Measurements from ENCODE around the gene PROM1. TPM values are rescaled to one million over a fixed set of nuclear protein-coding genes. Genes with fewer than 3 reads are reported as not detected.

PROM1 gene, protein sequence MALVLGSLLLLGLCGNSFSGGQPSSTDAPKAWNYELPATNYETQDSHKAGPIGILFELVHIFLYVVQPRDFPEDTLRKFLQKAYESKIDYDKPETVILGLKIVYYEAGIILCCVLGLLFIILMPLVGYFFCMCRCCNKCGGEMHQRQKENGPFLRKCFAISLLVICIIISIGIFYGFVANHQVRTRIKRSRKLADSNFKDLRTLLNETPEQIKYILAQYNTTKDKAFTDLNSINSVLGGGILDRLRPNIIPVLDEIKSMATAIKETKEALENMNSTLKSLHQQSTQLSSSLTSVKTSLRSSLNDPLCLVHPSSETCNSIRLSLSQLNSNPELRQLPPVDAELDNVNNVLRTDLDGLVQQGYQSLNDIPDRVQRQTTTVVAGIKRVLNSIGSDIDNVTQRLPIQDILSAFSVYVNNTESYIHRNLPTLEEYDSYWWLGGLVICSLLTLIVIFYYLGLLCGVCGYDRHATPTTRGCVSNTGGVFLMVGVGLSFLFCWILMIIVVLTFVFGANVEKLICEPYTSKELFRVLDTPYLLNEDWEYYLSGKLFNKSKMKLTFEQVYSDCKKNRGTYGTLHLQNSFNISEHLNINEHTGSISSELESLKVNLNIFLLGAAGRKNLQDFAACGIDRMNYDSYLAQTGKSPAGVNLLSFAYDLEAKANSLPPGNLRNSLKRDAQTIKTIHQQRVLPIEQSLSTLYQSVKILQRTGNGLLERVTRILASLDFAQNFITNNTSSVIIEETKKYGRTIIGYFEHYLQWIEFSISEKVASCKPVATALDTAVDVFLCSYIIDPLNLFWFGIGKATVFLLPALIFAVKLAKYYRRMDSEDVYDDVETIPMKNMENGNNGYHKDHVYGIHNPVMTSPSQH
- total RNA-seq (1 to 10 TPM; 1.8 to 4.4 (median 2.6) TPM), polyA plus RNA-seq (10 to 100 TPM in 2 of 3 donors, 1 to 10 TPM in 1; 5.8 to 29.1 (median 21.6) TPM)

DNA sequence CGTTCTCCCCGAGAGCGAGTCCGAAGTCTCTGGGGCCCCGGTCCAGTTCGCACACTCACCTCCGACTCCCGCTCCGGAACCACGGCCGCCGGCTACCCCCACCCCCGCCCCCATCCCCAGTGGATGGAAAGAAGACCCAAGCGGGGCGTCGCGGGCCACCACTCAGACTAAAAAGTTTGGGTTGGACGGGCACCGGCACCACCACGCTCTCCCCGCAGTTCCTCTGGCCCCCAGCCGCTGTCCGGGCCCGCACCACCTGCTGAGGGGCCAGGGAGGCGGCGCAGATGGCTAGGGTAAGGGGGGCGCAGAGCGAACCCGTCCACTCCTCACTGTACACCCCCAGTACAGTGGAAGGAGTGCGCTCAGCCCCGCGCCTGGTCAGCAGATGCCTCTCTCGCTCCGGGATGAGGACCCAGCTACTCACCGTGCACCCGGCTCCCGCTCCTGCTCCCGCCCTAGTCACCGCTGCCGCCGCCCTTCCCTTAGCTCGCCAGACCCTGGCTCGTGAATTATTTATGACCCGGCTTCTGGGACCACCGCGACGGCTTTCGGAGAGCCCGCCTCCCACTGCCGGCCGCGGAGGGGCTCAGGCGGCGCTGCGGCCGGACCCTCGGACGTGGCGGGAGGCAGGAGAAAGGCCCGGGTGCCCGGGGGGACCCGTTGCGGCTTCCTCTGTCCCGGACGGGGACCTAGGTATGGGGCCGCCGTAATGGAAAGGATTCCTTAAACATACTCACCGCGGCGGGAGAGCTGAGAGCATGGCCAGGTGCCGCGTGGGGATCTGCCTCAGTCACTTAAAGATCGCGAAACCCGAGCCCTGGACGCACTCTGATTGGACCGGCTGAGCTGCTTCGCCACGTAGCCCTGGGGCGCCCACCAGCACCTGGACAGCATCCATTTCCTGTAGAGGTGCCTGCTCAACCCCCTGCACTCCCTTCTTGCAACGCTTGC is at the start of gene PROM1:
Gene PROM1 (minus strand): TSS at position 783 of the 951 bp plus-strand sequence. CDS start 8,117 bp downstream, outside the sequence.
- H3K27me3 ChIP-seq = peaks cover 18 to 59% (median 34%) of the 10 kb centered on the region in 3 donors

DNA sequence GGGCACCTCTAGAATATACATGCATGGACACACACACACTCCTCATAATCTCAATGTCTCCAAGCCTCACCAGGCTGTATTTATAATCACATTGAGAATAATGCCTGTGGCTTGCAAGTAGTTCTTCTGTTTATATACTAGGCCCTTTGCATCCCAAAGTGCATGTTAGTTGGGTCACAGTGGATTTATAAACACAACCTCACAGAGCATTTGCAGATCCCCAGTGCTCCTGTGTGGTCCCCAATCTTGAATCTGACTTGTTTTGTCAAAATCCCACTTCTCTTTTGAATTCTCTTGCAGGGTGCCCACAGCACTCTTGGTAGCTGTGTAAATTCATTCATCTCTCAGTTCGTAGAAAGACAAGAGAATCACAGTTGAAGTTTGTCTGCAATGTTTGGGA is 49.6 kb upstream of the PROM1 start:
- H3K4me1 ChIP-seq = no peaks in the 10 kb centered on the region
- intact Hi-C loops (cut with DNase I) = no loop called here
- 76 to 79% methylated on average over 1 of the region's 1 CpG for WGBS, 2 donors
- no peak for DNase-seq
- H3K27ac ChIP-seq = no peak overlapping the region
- TF ChIP-seq POLR2AphosphoS5 (IDR thresholded peaks at IDR 0.05) = no peak
- TF ChIP-seq POLR2A (IDR thresholded peaks at IDR 0.05) = no peak
- TF ChIP-seq, protein P1, sequence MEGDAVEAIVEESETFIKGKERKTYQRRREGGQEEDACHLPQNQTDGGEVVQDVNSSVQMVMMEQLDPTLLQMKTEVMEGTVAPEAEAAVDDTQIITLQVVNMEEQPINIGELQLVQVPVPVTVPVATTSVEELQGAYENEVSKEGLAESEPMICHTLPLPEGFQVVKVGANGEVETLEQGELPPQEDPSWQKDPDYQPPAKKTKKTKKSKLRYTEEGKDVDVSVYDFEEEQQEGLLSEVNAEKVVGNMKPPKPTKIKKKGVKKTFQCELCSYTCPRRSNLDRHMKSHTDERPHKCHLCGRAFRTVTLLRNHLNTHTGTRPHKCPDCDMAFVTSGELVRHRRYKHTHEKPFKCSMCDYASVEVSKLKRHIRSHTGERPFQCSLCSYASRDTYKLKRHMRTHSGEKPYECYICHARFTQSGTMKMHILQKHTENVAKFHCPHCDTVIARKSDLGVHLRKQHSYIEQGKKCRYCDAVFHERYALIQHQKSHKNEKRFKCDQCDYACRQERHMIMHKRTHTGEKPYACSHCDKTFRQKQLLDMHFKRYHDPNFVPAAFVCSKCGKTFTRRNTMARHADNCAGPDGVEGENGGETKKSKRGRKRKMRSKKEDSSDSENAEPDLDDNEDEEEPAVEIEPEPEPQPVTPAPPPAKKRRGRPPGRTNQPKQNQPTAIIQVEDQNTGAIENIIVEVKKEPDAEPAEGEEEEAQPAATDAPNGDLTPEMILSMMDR (IDR thresholded peaks at IDR 0.05) = no peak
- TF ChIP-seq EP300 (IDR thresholded peaks at IDR 0.05) = no peak
- no peak overlapping the region for H3K4me3 ChIP-seq
- H3K9me3 ChIP-seq = no peaks in the 10 kb centered on the region
- no peaks in the 10 kb centered on the region for H3K36me3 ChIP-seq
- no peaks in the 10 kb centered on the region for H3K27me3 ChIP-seq

More for the DNA sequence above, at the start of gene PROM1:
- Histone ChIP-seq H3K4me1 (peaks cover 0 to 23% (median 21%) of the 10 kb centered on the region in 4 donors), H3K9me3 (peaks cover 0 to 2% (median 0%) of the 10 kb centered on the region in 4 donors), H3K27ac (peak within 1 kb of the TSS in 1 of 4 donors; percentile 12), H3K36me3 (no peaks in the 10 kb centered on the region), H3K4me3 (peak within 1 kb of the TSS; percentile 21 to 55 (median 44))
- DNase-seq = no peak
- intact Hi-C loops (cut with DNase I) = no loop called here
- TF ChIP-seq, protein P1 (IDR thresholded peaks at IDR 0.05) = no peak
- no peak for TF ChIP-seq EP300 (IDR thresholded peaks at IDR 0.05)
- WGBS, 2 donors = 2 to 6% methylated on average over 81 of the region's 81 CpGs

DNA sequence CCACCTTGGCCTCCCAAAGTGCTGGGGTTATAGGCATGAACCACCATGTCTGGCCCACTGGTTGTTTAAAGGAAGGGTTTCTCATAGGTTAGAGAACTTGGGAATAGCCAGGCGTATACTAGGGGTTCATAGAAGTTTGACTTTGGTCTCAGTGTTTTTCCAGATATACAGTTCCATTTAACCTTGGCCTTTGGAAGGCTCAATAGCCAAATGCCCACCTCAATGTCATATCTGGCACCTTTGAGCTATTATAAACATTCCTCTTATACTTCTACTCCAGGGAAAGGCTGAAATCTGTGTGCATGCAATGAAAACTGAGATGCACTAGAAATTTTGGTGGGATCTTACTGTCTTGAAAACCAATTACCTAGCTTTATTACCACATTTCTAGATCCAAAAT is 47.5 kb upstream of the PROM1 start:
- H3K9me3 ChIP-seq = no peaks in the 10 kb centered on the region
- no peak for TF ChIP-seq POLR2AphosphoS5 (IDR thresholded peaks at IDR 0.05)
- TF ChIP-seq POLR2A (IDR thresholded peaks at IDR 0.05) = no peak
- TF ChIP-seq EP300 (IDR thresholded peaks at IDR 0.05) = no peak
- TF ChIP-seq, protein P1 (IDR thresholded peaks at IDR 0.05) = no peak
- no peak overlapping the region for H3K27ac ChIP-seq
- intact Hi-C loops (cut with DNase I) = no loop called here
- WGBS, 2 donors = 93 to 98% methylated on average over 1 of the region's 1 CpG
- H3K4me3 ChIP-seq = no peak overlapping the region
- DNase-seq = no peak
- no peaks in the 10 kb centered on the region for H3K27me3 ChIP-seq
- H3K36me3 ChIP-seq = no peaks in the 10 kb centered on the region
- H3K4me1 ChIP-seq = no peaks in the 10 kb centered on the region

DNA sequence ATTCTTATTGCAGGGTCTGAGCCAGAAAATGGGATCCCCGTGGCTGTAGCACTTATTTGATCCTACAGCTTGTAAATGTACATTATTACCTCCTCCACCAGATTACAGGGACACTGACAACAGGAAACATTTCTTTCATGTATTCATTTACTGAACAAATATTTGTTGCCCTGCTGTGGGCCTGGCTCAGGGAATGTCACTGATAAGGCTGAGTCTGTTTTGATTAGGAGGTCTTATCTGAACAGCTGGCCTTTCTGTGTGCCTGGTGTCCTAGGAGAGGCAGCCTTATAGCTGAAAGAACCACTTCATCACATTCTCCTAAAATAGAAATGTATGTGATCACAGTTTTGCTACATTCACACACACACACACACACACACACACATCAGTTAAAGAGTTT is 45.5 kb upstream of the PROM1 start:
- TF ChIP-seq POLR2A (IDR thresholded peaks at IDR 0.05) = no peak
- no peak for TF ChIP-seq POLR2AphosphoS5 (IDR thresholded peaks at IDR 0.05)
- TF ChIP-seq EP300 (IDR thresholded peaks at IDR 0.05) = no peak
- TF ChIP-seq, protein P1 (IDR thresholded peaks at IDR 0.05) = no peak
- H3K9me3 ChIP-seq = no peaks in the 10 kb centered on the region
- H3K36me3 ChIP-seq = no peaks in the 10 kb centered on the region
- H3K27me3 ChIP-seq = no peaks in the 10 kb centered on the region
- no peak overlapping the region for H3K4me3 ChIP-seq
- no peak for DNase-seq
- H3K4me1 ChIP-seq = no peaks in the 10 kb centered on the region
- H3K27ac ChIP-seq = no peak overlapping the region
- intact Hi-C loops (cut with DNase I) = no loop called here
- 10 to 64% methylated on average over 1 of the region's 1 CpG for WGBS, 2 donors
